Activated T-cell treated with anti-CD3 and anti-CD28 coated beads for 4 hours (primary cell): ENCODE results near the gene NCAPG2.
A peak's percentile ranks its signal among the peaks of the same experiment; 100 is the strongest.

Experiments used
- DNase-seq: peaks from one replicate; pipeline ENCODE4 v3.0.0-alpha.2; 2020

Gene NCAPG2

DNA sequence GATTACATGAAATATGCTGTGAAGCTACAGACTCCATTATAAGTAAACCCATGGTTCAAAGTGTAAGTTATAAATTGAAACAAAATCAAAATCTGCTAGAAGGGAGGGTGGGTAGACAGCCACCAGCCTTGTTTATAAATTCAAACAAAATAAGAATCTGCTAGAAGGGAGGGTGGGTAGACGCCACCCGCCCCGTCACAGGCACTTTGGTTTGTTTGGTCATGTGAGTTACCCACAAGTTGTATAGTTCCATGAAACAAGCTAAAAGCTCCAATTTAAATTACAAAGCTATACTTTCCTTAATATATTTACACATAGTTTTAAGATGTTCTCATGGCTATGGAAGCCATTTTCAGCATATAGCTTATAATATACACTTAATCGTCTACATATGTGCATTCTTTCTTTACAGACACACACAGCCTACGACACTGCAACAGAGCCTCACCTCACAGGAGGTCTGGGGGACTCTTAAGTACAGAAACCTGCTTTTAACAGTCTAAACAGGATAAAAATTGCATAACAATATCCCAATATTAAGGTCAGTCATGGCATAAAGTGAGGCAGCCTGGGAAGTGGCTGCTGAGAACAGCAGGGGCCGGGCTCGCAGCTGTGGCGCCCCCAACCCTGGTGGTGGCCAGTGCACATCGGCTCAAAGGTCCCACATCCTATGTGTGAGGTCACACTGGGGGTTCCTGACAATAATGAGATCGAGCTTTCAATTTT lies 28.1 kb upstream of the NCAPG2 start:
- no peak for DNase-seq

DNA sequence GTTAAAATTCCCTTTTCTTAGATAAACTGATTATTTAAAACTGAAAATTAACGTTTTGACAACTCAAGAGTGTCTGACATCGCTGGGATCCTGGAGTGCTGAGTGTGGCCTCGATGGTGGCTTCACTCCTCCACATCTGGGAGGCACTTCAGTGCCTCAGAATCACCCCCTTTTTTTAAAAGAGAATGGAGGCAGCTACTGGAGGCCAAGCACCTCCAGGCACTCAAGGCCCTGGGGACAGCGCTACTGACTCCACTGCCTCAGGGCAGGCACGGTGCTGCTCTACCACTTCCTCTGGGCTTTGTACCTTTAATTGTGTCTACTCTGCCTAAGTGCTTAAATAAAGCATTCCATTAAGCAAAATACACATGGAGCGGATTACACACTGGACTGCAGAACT lies 27.2 kb upstream of the NCAPG2 start:
- no peak for DNase-seq

DNA sequence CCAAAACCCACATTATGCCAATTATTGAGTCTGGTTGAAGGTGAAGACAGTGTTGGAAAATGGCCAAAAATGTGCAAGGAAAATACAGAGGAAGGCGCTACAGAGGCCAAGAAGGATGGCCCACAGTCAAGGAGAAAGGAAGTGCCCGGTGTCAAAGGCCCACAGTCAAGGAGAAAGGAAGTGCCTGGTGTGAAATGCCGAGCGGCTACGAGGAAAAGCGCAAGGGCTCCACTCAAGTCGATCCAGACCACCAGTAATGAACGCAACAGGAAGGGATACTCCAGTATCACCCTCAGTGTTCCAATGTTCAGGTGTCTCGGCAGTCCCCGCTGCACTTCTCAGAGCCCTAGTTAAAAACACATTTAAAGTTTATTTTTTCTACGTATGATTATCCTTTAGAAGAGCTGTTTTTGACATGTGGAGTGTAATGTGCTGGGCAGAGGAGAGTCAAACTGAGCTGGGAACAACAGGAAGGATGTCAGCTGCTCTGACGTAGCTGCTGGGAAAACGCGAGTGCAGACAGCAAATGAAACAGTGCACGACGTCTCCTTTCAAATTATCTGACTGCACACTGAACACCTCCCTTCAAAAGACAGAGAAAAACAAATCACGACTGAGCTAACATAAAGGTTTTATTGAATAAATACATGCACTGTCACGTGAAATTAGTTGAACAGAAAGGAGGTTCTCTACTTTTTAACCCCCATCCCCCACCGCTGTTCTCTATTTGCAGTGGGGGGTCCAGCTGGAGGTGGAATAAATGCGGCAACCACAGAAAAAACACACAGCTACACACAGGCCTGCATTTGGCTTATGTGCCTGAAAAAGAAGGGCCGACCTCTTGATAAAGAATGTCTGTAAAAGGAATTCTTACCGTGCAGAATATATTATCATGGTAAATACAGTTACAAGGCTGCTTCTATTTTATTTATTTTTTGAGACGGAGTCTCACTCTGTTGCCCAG lies 26.1 kb upstream of the NCAPG2 start:
- no peak for DNase-seq

DNA sequence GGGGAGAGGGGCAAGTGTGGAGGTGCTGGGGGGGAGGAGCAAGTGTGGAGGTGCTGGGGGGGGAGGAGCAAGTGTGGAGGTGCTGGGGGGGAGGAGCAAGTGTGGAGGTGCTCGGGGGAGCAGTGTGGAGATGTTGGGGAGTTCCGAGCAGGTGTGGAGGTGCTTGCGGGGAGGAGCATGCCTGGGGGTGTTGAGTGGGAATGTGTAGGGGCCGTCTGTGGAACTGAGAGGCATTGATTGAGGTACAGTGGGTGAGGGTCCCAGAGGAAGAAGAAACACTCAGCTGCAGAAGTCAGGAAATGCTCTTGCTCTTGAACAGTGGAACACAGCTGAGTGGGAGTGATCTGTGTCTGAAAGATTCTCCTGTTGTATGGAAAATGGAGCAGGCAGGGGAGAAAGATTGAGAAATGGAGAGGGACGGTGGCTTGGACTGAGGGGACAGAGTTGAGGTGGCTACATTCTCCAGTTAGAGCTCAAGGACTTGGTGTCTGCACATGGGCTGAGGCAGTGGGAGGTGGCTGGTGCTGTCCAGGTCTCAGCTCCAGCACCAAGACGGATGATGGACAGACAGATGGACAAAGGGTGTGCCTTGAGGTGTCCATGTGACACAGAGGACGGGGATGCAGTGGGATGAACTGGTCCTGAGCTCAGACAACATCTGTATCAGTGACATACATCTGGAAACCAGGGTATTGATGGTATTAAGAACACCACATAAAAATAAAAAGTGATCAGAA lies 25.2 kb upstream of the NCAPG2 start:
- no peak for DNase-seq

DNA sequence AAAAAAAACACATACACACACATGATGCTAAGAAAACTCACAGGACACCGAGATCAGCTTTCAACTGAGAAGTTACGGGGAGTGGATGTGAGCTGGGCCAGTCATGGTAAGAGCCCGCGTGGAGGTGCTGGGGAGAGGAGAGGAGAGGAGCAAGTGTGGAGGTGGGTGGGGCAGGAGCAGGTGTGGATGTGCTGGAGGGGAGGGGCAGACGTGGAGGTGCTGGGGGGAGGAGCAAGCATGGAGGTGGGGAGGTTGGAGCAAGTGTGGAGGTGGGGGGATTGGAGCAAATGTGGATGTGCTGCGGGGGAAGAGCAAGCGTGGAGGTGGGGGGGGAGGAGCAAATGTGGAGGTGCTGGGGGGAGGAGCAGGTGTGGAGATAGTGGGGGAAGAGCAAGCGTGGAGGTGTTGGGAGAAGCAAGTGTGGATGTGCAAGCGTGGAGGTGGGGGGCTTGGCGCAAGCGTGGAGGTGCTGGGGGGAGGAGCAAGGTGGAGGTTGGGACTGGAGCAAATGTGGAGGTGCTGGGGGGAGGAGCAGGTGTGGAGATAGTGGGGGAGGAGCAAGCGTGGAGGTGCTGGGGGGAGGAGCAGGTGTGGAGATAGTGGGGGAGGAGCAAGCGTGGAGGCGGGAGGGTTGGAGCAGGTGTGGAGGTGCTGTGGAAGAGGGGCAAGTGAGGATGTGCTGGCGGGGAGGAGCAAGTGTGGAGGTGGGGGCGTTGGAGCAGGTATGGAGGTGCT lies 24.5 kb upstream of the NCAPG2 start:
- DNase-seq = no peak

DNA sequence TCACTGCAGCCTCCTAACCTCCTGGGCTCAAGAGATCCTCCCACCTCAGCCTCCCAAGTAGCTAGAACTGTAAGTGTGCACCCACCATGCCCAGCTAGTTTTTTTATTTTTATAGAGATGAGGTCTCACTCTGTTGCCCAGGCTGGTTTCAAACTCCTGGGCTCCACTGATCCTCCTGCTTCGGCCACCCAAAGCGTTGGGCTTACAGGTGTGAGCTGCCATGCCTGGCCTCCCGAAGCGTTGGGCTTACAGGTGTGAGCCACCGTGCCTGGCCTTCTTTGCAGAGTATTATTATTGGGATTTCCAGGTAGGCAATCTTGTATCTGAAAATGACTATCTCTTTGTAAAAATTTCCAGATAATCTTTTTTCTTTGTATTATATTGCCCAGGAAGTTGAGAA lies 23.1 kb upstream of the NCAPG2 start:
- DNase-seq = no peak

DNA sequence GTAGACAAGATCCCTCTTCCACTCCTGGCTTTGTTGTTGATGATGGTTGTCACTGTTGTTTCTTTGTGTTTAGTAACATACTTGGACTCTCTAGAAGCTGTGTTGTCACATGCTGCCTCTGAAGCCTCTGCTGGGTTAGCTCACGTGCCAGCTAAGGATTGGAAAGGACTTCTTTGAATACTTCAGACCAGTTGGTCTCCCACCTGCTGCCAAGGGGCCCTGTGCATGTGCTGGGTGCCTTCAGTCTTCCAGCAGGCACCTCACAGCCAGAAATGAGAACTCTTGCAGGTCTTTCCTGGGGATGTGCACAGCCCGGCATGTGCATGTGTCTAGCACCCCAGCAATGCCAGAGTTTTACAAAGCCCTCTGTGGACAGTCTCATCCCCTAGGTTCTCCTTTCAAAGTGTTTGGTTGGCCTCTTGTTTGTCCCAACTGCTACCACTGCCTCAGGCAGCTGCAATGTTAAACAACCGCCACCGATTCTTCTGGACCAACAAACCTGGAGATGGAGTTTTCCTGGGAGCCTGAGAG lies 21.7 kb upstream of the NCAPG2 start:
- no peak for DNase-seq

DNA sequence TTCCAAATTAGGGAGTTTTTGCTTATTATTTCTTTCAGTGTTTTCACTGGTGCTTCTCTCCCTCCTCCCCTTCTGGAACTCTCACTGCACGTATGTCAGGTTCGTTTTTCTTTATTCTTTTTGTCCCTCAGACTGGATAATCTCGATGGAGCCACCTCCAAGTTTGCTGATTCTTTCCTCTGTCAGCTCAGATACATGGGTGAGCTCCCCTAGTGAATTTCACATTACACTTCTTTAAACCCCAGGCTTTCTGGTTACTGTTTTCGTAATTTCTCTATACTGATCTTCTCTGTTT lies 20.8 kb upstream of the NCAPG2 start:
- DNase-seq = no peak

DNA sequence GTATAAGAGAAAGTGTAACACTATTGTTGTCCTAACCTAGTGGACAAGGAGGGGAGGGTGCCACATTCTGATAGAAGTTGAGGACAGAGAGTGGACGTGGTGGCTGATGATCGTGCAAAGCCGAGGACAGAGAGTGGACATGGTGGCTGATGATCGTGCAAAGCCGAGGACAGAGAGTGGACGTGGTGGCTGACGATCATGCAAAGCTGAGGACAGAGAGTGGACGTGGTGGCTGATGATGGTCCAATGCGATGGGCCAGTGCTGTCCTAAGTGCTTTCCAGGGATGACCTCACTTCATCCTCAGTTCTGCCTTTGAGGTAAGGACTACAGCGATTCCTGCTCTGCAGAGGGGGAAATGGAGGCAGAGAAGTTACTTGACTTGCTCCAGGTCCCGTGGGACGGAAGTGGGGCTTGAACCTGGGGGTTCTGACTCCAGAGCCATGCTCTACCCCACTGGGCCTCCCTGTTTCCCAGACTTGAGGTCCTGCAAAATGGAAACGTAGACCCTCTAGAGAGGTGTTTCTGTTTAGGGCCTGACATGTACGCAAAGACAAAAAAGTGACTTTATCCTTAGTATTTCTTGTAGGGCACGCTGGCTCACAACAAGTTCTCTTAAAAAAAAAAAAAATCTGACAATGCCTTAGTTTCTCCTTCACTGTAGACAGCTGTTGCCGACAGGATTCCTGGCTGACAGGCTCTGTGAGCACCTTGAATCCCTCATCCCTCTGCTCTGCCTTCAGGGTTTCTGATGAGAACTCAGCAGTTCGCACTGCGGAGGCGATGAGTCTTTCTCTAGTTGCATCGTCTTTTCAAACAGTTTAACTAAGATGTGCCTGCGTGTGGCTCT lies 20.3 kb upstream of the NCAPG2 start:
- DNase-seq = no peak

DNA sequence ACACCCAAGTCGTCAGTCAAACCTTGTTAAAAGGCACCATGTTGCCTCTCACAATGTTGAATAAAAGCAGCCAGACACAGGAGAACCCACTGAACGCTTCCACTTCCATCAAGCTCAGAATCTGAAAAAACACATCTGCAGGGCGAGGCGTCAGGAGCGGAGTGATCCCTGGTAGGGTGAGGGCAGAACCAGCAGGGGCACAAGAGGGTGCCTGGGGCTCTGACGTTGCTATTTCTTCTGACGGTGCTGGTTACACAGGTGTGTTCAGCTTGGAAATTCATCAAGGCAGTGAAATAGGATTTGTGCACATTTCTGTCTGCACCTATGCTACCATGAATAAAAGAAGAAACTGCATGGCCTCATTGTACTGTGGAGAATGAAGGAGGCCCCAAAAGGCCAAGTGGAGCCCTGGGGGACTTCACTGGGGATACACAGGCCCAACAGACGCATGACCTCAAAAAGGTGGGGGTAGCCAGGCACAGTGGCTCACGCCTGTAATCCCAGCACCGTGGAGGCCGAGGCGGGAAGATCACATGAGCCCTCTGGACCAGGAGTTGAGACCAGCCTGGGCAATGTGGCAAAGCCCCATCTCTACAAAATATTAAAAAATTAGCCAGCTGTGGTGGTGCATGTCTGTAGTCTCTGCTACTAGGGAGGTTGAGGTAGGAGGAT lies 19.2 kb upstream of the NCAPG2 start:
- DNase-seq = no peak

DNA sequence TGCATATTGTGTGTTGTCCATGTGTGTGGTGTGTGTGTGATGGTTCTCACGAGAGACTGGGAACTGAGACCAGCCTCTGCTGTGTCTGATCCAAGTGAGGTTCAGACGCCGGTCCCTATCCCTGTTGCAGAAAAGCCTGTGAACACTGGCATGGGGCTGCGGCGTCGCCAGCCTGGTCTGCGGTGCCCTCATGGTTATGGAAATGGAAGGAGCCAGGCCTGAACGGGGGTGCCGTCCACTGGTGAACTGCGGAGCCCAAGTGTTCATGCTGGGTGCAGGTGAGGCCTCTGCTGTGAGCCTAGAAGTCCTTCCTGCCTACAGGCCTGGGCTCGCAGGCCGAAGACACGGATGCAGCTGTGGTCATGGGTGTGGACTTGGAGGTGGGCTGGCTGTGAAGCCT lies 18.7 kb upstream of the NCAPG2 start:
- no peak for DNase-seq

DNA sequence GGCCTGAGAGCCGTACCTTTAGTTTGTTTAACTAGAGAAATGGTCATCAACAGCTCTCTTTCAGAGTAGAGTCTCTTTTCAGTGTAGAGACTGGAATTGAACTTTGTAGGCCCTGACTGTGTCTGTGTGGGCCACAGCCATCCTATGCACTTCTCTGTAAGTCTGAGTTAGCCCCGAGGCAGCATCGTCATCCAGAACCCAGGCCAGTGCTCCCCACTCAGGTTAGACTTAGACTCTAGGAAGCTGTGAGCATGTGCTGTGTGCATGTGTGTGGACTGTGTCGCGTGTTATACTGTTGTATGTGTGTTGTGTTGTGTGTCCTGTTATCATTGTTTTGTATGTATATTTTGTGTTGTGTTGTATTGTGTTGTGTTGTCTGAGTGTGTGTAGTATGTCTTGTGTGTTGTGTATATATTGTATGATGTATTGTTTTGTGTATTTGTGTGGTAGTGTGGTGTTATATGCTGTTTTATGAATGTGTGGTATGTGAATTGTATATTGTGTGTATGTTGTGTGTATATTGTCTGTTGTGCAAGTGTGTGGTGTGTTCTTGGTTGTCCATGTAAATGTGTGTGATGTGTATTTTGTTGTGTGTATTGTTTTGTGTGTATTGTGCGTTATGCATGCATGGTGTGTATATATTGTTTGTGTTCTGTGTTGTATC lies 18.1 kb upstream of the NCAPG2 start:
- DNase-seq = no peak

DNA sequence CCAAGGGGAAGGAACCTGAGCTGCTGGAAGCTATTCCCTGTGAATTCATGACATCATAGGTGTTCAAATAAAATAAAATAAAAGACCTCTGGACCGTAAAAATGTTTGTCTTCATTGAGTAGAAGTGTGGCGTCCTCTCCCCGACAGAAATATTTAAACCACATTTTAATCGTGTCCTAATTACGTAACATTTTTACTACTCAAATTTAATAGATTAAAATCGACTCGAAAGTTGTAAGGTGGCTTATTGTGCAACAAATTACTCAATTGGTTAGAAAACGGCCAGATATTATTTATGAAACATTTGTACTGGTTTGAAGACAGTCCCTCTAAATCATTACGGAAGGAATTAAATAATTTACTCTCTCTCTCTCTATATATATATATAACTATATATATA lies 15.5 kb upstream of the NCAPG2 start:
- DNase-seq = no peak

DNA sequence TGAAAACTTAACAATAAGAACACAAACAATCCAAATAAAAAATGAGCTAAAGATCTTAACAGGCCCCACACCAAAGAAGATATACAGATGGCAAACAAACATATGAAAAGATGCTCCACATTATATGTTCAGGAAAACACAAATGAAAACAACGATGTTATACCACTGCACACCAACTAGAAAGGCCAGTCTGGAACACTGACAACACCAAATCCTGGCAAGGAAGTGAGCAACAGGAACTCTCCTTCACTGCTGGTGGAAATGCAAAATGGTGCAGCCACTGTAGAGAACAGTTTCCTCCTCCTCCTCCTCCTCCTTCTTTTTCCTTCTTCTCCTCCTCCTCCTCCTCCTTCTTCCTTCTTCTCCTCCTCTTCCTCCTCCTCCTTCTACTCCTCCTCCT lies 12.2 kb upstream of the NCAPG2 start:
- DNase-seq = no peak

DNA sequence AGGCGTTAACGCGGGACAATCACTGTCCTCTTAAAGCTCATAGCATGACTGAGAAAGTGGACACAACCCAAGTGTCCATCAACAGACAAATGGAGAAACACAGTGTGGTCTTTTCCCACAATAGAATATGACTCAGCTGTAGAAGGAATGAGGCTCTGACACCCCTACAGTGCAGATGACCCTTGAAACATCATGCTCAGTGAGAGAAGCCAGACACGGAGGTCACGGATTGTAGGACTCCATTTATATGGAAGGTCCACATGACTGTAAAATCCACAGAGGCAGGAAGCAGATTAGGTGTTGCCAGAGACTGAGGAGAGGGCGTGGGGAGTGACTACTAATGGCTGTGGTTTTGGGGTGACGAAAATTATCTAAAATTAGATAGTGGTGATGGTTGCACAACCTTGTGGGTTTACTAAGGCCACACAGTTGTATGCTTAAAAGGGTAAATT lies 6.1 kb upstream of the NCAPG2 start:
- no peak for DNase-seq

DNA sequence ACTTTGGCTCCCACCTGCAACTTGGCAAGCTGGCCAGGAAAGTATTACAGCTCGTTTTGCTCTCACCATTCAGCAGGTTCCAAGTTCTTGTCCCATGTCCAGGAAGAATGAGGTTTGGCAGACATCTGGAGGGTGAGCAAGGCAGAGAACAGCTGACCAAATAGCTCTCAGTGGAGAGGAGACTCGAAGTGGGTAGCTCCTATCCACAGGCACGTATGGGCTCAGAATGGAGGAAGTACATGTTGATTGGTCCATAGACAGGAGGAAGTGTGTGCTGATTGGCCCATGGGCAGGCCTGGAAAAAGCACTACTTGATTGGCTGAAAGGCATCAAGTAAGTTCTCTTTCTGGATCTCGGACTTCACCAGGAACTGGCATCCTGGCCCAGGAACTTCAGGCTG lies 3.0 kb upstream of the NCAPG2 start:
- DNase-seq = no peak

DNA sequence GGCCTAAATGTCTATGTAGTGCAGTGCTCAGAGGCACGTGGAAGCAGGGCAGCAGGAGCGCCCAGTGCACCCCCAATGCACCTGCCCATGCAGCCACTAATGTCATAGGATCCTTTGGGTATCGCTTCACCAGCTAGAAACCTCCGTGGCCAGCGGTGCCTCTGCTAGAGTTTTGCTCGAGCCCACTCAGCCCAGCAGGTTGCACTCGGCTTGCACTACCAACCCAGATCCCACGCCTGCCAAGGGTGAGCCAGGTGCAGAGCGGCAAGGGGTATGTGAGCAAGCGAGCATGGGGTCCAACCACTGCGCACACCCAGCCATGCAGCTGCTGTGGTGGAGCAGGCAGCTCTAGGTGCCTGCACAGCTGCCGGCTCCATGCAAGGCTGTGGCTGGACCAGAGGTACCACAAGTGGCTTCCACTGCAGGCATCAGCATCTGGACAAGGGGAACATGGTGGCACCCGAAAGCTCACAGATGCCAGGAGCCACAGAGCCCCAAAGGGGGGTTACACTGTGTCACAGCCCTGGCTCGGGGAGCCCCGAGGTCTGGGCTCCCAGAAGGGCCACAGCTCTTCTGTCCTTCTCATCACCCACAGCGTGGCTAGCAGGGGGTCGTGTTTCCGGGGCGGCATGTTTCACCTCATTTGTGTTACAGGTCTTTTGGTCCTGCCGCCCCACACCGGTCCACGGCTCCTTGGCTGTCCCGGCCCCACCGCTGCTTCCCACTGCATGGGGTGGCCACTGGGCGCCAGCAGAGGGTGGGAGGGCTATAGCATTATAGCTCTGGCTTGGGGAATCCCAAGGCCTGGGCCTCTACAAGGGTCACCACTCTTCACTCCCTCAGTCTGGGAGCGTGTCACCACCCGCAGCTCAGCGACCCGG lies 2.3 kb upstream of the NCAPG2 start:
- DNase-seq = no peak

DNA sequence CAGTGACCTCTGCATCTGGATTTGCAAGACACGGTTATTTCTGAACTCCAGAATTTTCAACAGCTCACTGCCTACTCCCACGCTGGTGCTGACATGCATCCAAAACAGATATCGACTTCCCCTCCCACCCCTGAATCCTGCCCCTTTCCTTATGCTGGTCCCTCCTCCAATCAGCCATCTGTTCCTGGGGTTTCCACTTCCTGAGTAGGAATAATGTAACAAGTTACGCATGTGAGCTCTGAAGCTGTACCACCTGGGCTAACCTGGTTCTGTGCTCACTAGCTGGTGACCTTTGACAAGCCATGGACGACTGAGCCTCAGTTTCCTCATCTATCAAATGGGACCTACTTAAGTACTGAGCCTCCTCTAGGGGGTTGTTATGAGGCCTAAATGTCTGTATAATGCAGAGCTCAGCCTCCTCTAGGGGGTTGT lies 1.7 kb upstream of the NCAPG2 start:
- no peak for DNase-seq

DNA sequence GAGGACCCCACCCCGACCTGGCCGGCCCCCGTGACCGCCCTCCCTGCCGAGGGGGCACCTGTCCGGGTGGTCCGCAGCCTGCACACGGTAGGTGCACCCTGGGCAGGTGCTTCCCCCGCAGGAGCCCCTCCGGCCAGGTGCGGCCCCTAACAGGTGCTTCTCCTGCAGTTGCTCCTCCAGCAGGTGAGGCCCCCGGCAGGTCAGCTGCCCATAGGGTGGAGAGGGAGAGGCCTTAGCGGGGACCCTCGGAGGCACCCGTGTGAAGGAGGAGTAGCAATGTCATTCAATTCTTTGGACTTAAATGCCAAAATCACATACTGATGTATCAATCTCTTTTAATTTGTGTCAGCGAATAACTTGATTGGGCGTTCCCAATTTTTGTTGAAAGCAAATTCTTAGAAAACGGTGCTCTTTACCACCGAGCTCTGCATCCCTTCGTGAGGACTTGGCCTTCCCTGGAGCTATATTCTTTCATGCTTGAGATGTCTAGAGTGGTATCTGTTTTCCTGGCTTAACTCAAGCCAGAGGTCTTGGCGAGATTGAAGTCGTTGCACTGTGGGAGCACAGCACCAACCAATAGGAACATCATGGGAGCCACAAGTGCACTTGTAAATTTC lies 738 bp upstream of the NCAPG2 start:
- DNase-seq = peak; percentile 11
